Fibroblast of villous mesenchyme (primary cell): ENCODE data around the gene SHC4. TPM values are rescaled to one million over a fixed set of nuclear protein-coding genes. Genes with fewer than 3 reads are reported as not detected.
"Not testable (repeated sequence)": the region's sequence is repeated elsewhere in the genome, so short reads cannot be mapped to it uniquely, and the experiment has no call there.

Experiments used
- DNase-seq: peaks from one replicate; pipeline ENCODE4 v3.0.0-alpha.2; 2010; ENCODE audit warnings: low read depth
- H3K4me3 ChIP-seq: 2 replicates; pipeline ENCODE4 v1.5.1; 2011; ENCODE audit warnings: low read depth, mild to moderate bottlenecking, low read length
- total RNA-seq: library from RNA; depleted of rRNA; stranded (reverse); fragments of >200 nt; gene quantifications from 2 replicates; pipeline ENCODE4 v1.2.3, GENCODE V29; 2012
- TF ChIP-seq, protein P1 (sequence below): IDR thresholded peaks from 2 replicates; pipeline ENCODE4 v1.5.1; 2012; ENCODE audit warnings: low read depth, mild to moderate bottlenecking, low read length; ENCODE audit not compliant: insufficient read depth

The SHC4 gene
- total RNA-seq, 1 donor = 3.5 TPM

GRCh38 chr15:48792408-48792807 lies 171.3 kb downstream of the SHC4 start:
- H3K4me3 ChIP-seq = no peak overlapping the region
- DNase-seq = no peak
- TF ChIP-seq, protein P1, sequence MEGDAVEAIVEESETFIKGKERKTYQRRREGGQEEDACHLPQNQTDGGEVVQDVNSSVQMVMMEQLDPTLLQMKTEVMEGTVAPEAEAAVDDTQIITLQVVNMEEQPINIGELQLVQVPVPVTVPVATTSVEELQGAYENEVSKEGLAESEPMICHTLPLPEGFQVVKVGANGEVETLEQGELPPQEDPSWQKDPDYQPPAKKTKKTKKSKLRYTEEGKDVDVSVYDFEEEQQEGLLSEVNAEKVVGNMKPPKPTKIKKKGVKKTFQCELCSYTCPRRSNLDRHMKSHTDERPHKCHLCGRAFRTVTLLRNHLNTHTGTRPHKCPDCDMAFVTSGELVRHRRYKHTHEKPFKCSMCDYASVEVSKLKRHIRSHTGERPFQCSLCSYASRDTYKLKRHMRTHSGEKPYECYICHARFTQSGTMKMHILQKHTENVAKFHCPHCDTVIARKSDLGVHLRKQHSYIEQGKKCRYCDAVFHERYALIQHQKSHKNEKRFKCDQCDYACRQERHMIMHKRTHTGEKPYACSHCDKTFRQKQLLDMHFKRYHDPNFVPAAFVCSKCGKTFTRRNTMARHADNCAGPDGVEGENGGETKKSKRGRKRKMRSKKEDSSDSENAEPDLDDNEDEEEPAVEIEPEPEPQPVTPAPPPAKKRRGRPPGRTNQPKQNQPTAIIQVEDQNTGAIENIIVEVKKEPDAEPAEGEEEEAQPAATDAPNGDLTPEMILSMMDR = no peak

DNA sequence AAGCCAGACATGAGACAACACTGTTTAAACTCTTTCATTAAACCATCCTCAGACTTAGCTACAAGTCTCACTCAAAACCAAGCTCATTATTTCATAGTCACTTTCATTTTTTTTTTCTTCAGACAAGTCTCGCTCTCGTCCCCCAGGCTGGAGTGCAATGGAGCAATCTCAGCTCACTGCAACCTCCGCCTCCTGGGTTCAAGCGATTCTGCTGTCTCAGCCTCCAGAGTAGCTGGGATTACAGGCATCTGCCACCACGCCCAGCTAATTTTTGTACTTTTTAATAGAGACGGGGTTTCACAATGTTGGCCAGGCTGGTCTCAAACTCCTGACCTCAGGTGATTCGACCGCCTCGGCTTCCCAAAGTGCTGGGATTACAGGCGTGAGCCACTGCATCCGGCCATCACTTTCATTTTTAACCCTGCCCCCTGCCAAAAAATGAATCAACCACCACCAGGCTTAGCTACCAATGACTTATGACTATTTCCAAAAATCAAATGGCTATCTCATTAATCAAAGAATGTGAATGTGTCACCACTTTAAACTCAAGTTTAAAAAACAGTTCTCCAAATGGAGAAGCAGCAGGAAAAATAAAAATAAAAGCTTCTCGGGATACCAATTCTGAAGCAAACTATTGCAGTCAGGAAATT lies 173.1 kb downstream of the SHC4 start:
- H3K4me3 ChIP-seq, DNase-seq: not testable (repeated sequence)

GRCh38 chr15:48785712-48786111 lies 178.0 kb downstream of the SHC4 start:
- TF ChIP-seq, protein P1 = no peak
- no peak for DNase-seq
- H3K4me3 ChIP-seq = no peak overlapping the region

DNA sequence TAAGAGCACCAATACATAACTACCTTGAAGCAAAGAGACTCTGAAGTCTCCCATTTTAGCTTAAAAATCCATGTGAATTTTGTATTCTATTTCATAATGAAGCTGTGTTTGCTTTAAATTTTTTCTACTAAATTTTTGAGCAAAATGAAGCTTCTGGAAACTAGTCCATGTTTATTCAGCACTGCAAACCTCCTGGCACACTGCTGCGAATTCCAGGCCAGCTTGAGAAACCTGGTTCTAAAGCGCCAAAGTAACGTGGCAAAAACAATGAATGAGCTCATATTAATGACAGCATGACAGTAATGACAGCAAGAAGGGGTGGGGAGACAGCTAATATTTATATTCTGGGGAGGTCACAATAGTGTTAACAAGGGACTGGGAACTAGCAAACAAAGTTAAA lies 178.5 kb downstream of the SHC4 start:
- TF ChIP-seq, protein P1 = no peak
- H3K4me3 ChIP-seq = no peak overlapping the region
- DNase-seq = no peak

- no peak for DNase-seq
- H3K4me3 ChIP-seq = no peak overlapping the region
- TF ChIP-seq, protein P1 = no peak
Measured at GRCh38 chr15:48784756-48785155, 179.0 kb downstream of the SHC4 start.

GRCh38 chr15:48782911-48783310 lies 180.8 kb downstream of the SHC4 start:
- DNase-seq = no peak
- TF ChIP-seq, protein P1 = no peak
- H3K4me3 ChIP-seq = no peak overlapping the region

GRCh38 chr15:48781481-48782081 lies 182.1 kb downstream of the SHC4 start:
- TF ChIP-seq, protein P1 = no peak
- no peak for DNase-seq
- no peak overlapping the region for H3K4me3 ChIP-seq
